ENCODE measurements around the gene RPL5. TPM values are rescaled to one million over a fixed set of nuclear protein-coding genes. Genes with fewer than 3 reads are reported as not detected.

Gene RPL5
- total RNA-seq, 2 donors from 2014 or later: 749 to 786 TPM

DNA sequence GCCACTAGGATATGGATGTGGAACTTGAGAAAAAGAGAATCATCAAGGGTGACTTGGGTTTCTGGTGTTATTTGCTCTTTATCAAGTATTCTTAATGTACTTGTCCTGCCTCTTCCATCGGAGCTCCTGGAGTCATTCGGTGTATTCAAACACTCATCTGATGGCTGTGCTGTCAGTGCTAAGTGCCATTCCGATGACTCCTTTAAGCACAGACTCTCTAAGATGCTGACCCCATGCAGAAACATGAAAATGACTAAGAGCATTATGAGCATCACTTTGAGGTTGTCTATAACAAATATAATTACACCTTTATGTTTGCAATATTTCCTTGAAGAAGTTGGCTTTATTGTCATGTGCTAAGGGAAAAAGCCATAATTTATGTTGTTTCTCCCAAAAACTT is 11.3 kb upstream of the RPL5 start:
- intact Hi-C loops (cut with DNase I): no loop called here
- Histone ChIP-seq H3K9me3 (no peaks in the 10 kb centered on the region), H3K4me1 (no peaks in the 10 kb centered on the region), H3K27ac (no peak overlapping the region), H3K9ac (ENCODE audit: low read depth in 2 of 2, low read length in 2 of 2) (no peak overlapping the region), H3K36me3 (no peaks in the 10 kb centered on the region), H3K4me3 (no peak overlapping the region), H3K27me3 (no peaks in the 10 kb centered on the region)
- no peak for DNase-seq
- TF ChIP-seq, protein P1, sequence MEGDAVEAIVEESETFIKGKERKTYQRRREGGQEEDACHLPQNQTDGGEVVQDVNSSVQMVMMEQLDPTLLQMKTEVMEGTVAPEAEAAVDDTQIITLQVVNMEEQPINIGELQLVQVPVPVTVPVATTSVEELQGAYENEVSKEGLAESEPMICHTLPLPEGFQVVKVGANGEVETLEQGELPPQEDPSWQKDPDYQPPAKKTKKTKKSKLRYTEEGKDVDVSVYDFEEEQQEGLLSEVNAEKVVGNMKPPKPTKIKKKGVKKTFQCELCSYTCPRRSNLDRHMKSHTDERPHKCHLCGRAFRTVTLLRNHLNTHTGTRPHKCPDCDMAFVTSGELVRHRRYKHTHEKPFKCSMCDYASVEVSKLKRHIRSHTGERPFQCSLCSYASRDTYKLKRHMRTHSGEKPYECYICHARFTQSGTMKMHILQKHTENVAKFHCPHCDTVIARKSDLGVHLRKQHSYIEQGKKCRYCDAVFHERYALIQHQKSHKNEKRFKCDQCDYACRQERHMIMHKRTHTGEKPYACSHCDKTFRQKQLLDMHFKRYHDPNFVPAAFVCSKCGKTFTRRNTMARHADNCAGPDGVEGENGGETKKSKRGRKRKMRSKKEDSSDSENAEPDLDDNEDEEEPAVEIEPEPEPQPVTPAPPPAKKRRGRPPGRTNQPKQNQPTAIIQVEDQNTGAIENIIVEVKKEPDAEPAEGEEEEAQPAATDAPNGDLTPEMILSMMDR (IDR thresholded peaks at IDR 0.05): no peak

DNA sequence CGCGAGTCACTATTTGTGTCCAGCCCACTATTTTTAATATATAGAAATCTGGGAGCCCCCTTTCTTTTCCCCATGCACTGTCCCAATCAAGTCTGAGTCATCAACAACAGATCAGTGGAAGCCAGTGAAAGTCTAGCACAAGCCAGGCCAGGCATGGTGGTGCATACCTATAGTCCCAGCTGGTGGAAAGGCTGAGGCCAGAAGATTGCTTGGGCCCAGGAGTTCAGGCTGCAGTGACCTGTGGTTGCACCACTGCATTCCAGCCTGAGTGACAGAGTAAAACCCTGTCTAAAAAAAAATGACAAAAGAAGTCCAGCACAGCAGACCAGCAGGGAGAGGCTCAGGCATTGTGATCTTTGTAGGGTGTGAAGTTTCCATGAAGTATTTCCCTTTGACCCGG is 9.0 kb upstream of the RPL5 start:
- Histone ChIP-seq H3K36me3 (no peaks in the 10 kb centered on the region), H3K4me1 (no peaks in the 10 kb centered on the region), H3K9ac (ENCODE audit: low read depth in 2 of 2, low read length in 2 of 2) (no peak overlapping the region), H3K27ac (no peak overlapping the region), H3K4me3 (no peak overlapping the region), H3K9me3 (no peaks in the 10 kb centered on the region), H3K27me3 (no peaks in the 10 kb centered on the region)
- TF ChIP-seq, protein P1 (IDR thresholded peaks at IDR 0.05): no peak
- intact Hi-C loops (cut with DNase I): no loop called here
- no peak for DNase-seq

DNA sequence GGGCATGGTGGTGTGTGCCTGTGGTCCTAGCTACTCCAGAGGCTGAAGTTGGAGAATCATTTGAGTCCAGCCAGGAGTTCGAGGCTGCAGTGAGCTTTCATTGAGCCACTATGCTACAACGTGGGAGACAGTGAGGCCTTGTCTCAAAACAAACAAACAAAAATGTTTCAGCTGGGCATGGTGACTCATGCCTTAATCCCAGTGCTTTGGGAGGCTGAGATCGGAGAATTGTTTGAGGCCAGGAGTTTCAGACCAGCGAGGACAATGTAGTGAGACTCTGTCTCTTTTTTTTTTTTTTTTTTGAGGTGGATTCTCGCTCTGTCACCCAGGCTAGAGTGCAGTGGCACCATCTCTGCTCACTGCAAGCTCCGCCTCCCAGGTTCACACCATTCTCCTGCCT is 5.0 kb upstream of the RPL5 start:
- no peak overlapping the region for H3K4me3 ChIP-seq
- H3K27me3 ChIP-seq: no peaks in the 10 kb centered on the region
- H3K36me3 ChIP-seq: no peaks in the 10 kb centered on the region
- H3K9ac ChIP-seq (ENCODE audit: low read depth in 2 of 2, low read length in 2 of 2): no peak overlapping the region
- TF ChIP-seq, protein P1 (IDR thresholded peaks at IDR 0.05): no peak
- no peak for DNase-seq
- intact Hi-C loops (cut with DNase I): no loop called here
- no peaks in the 10 kb centered on the region for H3K4me1 ChIP-seq
- no peak overlapping the region for H3K27ac ChIP-seq
- no peaks in the 10 kb centered on the region for H3K9me3 ChIP-seq

DNA sequence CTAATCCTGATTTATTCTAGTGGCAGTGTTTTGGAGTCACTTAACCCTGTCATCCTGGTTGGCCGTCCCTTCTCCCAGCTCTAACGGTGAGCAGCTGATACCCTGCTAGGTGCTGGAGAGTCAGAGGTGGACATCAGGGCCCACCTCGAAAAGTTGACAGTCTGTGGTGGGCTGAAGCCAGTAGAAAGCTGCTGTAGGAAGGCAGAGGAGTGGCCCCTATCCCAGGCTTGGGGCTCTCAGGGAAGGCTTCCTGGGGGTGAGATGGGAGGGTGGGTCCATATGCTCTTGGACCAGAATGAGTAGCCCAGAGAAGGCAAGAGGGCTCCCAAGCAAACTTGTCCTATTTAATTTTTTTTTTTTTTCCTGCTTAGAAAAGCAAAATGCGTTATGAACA is 475 bp upstream of the RPL5 start:
- intact Hi-C loops (cut with DNase I): no loop called here
- DNase-seq: no peak

DNA sequence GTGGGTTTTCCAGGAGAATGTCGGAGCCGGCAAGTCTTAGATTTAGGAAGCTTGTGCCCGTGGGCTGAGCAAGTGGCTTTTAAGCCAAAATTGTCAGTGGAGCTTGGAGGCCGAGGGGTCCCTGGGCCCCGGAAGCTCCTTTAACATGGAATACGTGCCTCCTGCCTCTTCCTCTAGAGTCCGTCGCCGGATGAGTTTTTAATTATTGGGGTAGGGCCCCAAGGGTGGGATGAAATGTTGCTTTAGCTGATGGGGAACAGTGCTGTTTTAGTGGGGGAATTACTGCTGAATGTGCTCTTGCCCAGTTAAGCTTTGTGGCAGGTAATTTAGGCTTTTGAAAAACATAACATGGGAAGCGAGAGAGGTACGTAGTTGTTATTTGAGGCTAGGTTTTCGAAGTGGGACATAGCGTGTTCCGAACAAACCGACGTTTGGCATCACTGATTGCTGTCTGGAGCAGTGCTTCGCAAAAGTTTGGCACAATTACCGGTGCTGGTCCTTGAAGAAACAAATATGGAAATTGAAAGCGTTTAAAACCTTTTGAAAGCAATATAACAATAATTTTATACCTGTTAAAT is 786 bp downstream of the RPL5 start:
- TF ChIP-seq, protein P1 (IDR thresholded peaks at IDR 0.05): no peak
- intact Hi-C loops (cut with DNase I): no loop called here
- H3K27me3 ChIP-seq: no peaks in the 10 kb centered on the region
- H3K4me3 ChIP-seq: peak overlapping the region; percentile 83
- peak overlapping the region; percentile 92 to 99 for H3K9ac ChIP-seq (ENCODE audit: low read depth in 2 of 2, low read length in 2 of 2)
- H3K9me3 ChIP-seq: no peaks in the 10 kb centered on the region
- H3K36me3 ChIP-seq: no peaks in the 10 kb centered on the region
- H3K4me1 ChIP-seq: peaks cover 10% of the 10 kb centered on the region
- no peak for DNase-seq
- H3K27ac ChIP-seq: peak overlapping the region; percentile 77

More for the DNA sequence above, 475 bp upstream of the RPL5 start:
- H3K27ac ChIP-seq: no peak overlapping the region
- no peaks in the 10 kb centered on the region for H3K36me3 ChIP-seq
- H3K27me3 ChIP-seq: no peaks in the 10 kb centered on the region
- no peak overlapping the region for H3K9ac ChIP-seq (ENCODE audit: low read depth in 2 of 2, low read length in 2 of 2)
- H3K9me3 ChIP-seq: no peaks in the 10 kb centered on the region
- TF ChIP-seq, protein P1 (IDR thresholded peaks at IDR 0.05): no peak
- H3K4me3 ChIP-seq: no peak overlapping the region
- peaks cover 10% of the 10 kb centered on the region for H3K4me1 ChIP-seq

All from colonic mucosa (tissue), 4 donors.